ENCODE results near the gene SLC25A12.
"Not testable (repeated sequence)": the region's sequence is repeated elsewhere in the genome, so short reads cannot be mapped to it uniquely, and the experiment has no call there.

Gene SLC25A12

DNA sequence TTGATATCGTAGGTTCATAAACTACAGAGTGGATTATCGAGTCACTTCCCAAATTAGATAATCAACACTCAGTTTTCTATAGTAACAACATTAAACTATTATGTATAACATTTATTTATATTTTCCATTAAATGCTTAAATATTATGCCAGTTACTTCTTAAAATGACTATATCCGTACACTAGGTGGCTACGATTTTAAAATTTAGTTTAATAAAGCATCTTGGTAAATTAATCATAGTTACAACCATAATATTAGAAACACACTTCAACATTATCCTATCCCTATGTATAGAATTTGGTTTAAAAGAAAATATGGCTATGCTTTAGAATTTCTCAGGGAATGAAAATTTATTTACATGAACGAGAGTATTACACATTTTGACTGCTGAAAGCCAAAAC lies 80.3 kb downstream of the SLC25A12 start:
- H3K36me3 ChIP-seq (ENCODE audit: control insufficient read depth, insufficient read depth, low read length): no peaks in the 10 kb centered on the region
- no peaks in the 10 kb centered on the region for H3K9me3 ChIP-seq (ENCODE audit: control insufficient read depth, low read length)
- no peaks in the 10 kb centered on the region for H3K27me3 ChIP-seq (ENCODE audit: control insufficient read depth, insufficient read depth, low read length)
- H3K4me3 ChIP-seq (ENCODE audit: low read length): no peak overlapping the region
- H3K4me1 ChIP-seq (ENCODE audit: control insufficient read depth, insufficient read depth, low read length): no peaks in the 10 kb centered on the region
- no peak overlapping the region for H3K9ac ChIP-seq (ENCODE audit: low read length)

- Histone ChIP-seq H3K9me3 (ENCODE audit: control insufficient read depth, low read length) (no peaks in the 10 kb centered on the region), H3K36me3 (ENCODE audit: control insufficient read depth, insufficient read depth, low read length) (no peaks in the 10 kb centered on the region), H3K27me3 (ENCODE audit: control insufficient read depth, insufficient read depth, low read length) (no peaks in the 10 kb centered on the region), H3K9ac (ENCODE audit: low read length) (no peak overlapping the region), H3K4me3 (ENCODE audit: low read length) (no peak overlapping the region), H3K4me1 (ENCODE audit: control insufficient read depth, insufficient read depth, low read length) (no peaks in the 10 kb centered on the region)
These were observed 80.9 kb downstream of the SLC25A12 start for GRCh38 chr2:171813126-171813525.

- Histone ChIP-seq H3K4me3 (ENCODE audit: low read length) (no peak overlapping the region), H3K36me3 (ENCODE audit: control insufficient read depth, insufficient read depth, low read length) (no peaks in the 10 kb centered on the region), H3K9me3 (ENCODE audit: control insufficient read depth, low read length) (no peaks in the 10 kb centered on the region), H3K9ac (ENCODE audit: low read length) (no peak overlapping the region), H3K4me1 (ENCODE audit: control insufficient read depth, insufficient read depth, low read length) (no peaks in the 10 kb centered on the region), H3K27me3 (ENCODE audit: control insufficient read depth, insufficient read depth, low read length) (no peaks in the 10 kb centered on the region)
These were observed 82.8 kb downstream of the SLC25A12 start for GRCh38 chr2:171811245-171811628.

DNA sequence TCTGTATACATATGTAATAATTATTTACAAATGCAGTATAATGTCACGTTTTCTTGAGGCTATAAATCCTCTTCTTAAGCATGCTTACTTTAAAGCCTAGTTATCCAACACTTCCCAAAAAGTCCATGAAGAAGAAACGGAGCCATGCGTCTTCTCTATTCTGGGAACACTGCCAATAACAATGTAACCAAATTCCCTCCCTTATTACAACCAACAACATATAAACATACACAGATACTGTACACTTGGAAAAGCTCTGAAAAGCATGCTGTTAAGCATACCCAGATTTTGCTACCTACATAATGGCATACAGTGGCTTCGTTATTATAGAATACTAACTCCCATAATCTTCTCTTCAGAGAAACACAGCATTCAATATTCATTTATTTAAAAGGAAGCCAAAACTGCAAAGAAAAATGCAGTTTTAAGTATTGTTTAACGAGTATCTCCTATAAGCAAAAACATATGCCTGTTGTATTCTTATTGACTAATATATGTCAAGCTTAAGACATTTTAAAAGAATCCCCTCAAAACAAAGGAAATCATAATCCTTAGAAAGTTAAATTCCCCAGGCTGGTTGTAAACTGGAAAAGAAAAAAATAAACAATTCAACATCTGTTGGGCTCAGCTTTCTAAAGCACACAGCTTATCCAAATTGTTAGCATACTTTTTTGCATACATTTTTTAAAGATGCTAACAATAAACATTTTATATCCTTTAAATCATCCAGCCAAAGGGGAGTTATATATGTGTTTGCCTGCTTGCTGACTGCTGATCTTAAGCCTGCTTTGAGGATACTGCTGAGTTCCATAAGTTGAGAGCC lies 83.4 kb downstream of the SLC25A12 start:
- no peaks in the 10 kb centered on the region for H3K9me3 ChIP-seq (ENCODE audit: control insufficient read depth, low read length)
- H3K9ac ChIP-seq (ENCODE audit: low read length): no peak overlapping the region
- no peaks in the 10 kb centered on the region for H3K36me3 ChIP-seq (ENCODE audit: control insufficient read depth, insufficient read depth, low read length)
- no peaks in the 10 kb centered on the region for H3K4me1 ChIP-seq (ENCODE audit: control insufficient read depth, insufficient read depth, low read length)
- H3K27me3 ChIP-seq (ENCODE audit: control insufficient read depth, insufficient read depth, low read length): no peaks in the 10 kb centered on the region
- no peak overlapping the region for H3K4me3 ChIP-seq (ENCODE audit: low read length)

- H3K4me1 ChIP-seq (ENCODE audit: control insufficient read depth, insufficient read depth, low read length); H3K36me3 ChIP-seq (ENCODE audit: control insufficient read depth, insufficient read depth, low read length); H3K4me3 ChIP-seq (ENCODE audit: low read length); H3K9ac ChIP-seq (ENCODE audit: low read length); H3K9me3 ChIP-seq (ENCODE audit: control insufficient read depth, low read length); H3K27me3 ChIP-seq (ENCODE audit: control insufficient read depth, insufficient read depth, low read length): not testable (repeated sequence)
These were observed 85.2 kb downstream of the SLC25A12 start for GRCh38 chr2:171808885-171809284.

- Histone ChIP-seq H3K9ac (ENCODE audit: low read length) (no peak overlapping the region), H3K4me1 (ENCODE audit: control insufficient read depth, insufficient read depth, low read length) (no peaks in the 10 kb centered on the region), H3K36me3 (ENCODE audit: control insufficient read depth, insufficient read depth, low read length) (no peaks in the 10 kb centered on the region), H3K27me3 (ENCODE audit: control insufficient read depth, insufficient read depth, low read length) (no peaks in the 10 kb centered on the region), H3K9me3 (ENCODE audit: control insufficient read depth, low read length) (no peaks in the 10 kb centered on the region), H3K4me3 (ENCODE audit: low read length) (no peak overlapping the region)
These were observed 86.1 kb downstream of the SLC25A12 start for GRCh38 chr2:171807831-171808393.

DNA sequence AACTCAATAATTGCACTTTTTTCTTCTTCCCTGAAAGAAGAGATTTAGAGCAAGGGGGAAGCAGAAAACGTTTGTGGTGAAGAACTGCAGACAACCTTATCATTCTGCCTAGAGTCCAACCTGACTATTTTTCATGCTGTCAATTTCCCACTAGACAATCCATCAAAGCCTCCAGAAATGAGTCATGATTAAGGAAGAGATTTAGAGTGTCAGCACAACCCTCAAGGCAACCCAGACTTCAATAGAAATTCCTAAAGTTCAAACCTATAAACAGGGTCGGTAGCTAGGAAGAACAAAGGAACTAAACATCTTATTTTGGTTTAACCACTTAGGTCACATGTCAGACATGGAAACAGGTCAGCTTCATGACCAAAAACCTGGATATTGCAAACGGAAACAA lies 86.9 kb downstream of the SLC25A12 start:
- Histone ChIP-seq H3K36me3 (ENCODE audit: control insufficient read depth, insufficient read depth, low read length) (no peaks in the 10 kb centered on the region), H3K9ac (ENCODE audit: low read length) (no peak overlapping the region), H3K9me3 (ENCODE audit: control insufficient read depth, low read length) (no peaks in the 10 kb centered on the region), H3K4me1 (ENCODE audit: control insufficient read depth, insufficient read depth, low read length) (no peaks in the 10 kb centered on the region), H3K4me3 (ENCODE audit: low read length) (no peak overlapping the region), H3K27me3 (ENCODE audit: control insufficient read depth, insufficient read depth, low read length) (no peaks in the 10 kb centered on the region)

GRCh38 chr2:171804456-171804855 lies 89.6 kb downstream of the SLC25A12 start:
- no peak overlapping the region for H3K4me3 ChIP-seq (ENCODE audit: low read length)
- H3K36me3 ChIP-seq (ENCODE audit: control insufficient read depth, insufficient read depth, low read length): no peaks in the 10 kb centered on the region
- H3K9ac ChIP-seq (ENCODE audit: low read length): no peak overlapping the region
- H3K27me3 ChIP-seq (ENCODE audit: control insufficient read depth, insufficient read depth, low read length): no peaks in the 10 kb centered on the region
- no peaks in the 10 kb centered on the region for H3K9me3 ChIP-seq (ENCODE audit: control insufficient read depth, low read length)
- H3K4me1 ChIP-seq (ENCODE audit: control insufficient read depth, insufficient read depth, low read length): no peaks in the 10 kb centered on the region

GRCh38 chr2:171803757-171804156 lies 90.3 kb downstream of the SLC25A12 start:
- no peaks in the 10 kb centered on the region for H3K27me3 ChIP-seq (ENCODE audit: control insufficient read depth, insufficient read depth, low read length)
- H3K9ac ChIP-seq (ENCODE audit: low read length): no peak overlapping the region
- no peak overlapping the region for H3K4me3 ChIP-seq (ENCODE audit: low read length)
- H3K36me3 ChIP-seq (ENCODE audit: control insufficient read depth, insufficient read depth, low read length): no peaks in the 10 kb centered on the region
- no peaks in the 10 kb centered on the region for H3K9me3 ChIP-seq (ENCODE audit: control insufficient read depth, low read length)
- H3K4me1 ChIP-seq (ENCODE audit: control insufficient read depth, insufficient read depth, low read length): no peaks in the 10 kb centered on the region

DNA sequence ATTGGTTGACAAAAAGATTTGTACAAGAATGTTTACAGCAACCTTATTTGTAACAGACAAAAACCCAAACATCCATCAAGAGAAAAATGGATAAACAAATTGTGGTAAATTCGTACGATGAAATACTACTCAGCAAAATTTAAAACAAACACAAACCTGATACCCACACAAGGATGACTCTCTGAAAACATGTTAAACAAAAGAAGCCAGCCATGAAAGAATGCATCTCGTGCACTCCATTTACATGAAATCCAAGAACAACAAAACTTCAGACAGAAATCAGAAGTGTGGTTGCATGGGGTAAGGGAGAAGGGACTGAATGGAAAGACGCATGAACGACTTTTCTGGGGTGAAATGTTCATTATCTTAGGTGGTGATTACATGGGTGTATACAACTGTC lies 93.4 kb downstream of the SLC25A12 start:
- Histone ChIP-seq H3K4me1 (ENCODE audit: control insufficient read depth, insufficient read depth, low read length) (no peaks in the 10 kb centered on the region), H3K36me3 (ENCODE audit: control insufficient read depth, insufficient read depth, low read length) (no peaks in the 10 kb centered on the region), H3K27me3 (ENCODE audit: control insufficient read depth, insufficient read depth, low read length) (no peaks in the 10 kb centered on the region), H3K9ac (ENCODE audit: low read length) (no peak overlapping the region), H3K9me3 (ENCODE audit: control insufficient read depth, low read length) (no peaks in the 10 kb centered on the region), H3K4me3 (ENCODE audit: low read length) (no peak overlapping the region)

GRCh38 chr2:171798156-171798820 lies 95.8 kb downstream of the SLC25A12 start:
- Histone ChIP-seq H3K36me3 (ENCODE audit: control insufficient read depth, insufficient read depth, low read length) (no peaks in the 10 kb centered on the region), H3K27me3 (ENCODE audit: control insufficient read depth, insufficient read depth, low read length) (no peaks in the 10 kb centered on the region), H3K4me1 (ENCODE audit: control insufficient read depth, insufficient read depth, low read length) (no peaks in the 10 kb centered on the region), H3K9ac (ENCODE audit: low read length) (no peak overlapping the region), H3K9me3 (ENCODE audit: control insufficient read depth, low read length) (no peaks in the 10 kb centered on the region), H3K4me3 (ENCODE audit: low read length) (no peak overlapping the region)

- no peaks in the 10 kb centered on the region for H3K36me3 ChIP-seq (ENCODE audit: control insufficient read depth, insufficient read depth, low read length)
- H3K9me3 ChIP-seq (ENCODE audit: control insufficient read depth, low read length): no peaks in the 10 kb centered on the region
These were observed 99.1 kb downstream of the SLC25A12 start for GRCh38 chr2:171794918-171795317.

More at GRCh38 chr2:171794918-171795317, 99.1 kb downstream of the SLC25A12 start:
- no peaks in the 10 kb centered on the region for H3K27me3 ChIP-seq (ENCODE audit: control insufficient read depth, insufficient read depth, low read length)
- H3K9ac ChIP-seq (ENCODE audit: low read length): no peak overlapping the region
- no peak overlapping the region for H3K4me3 ChIP-seq (ENCODE audit: low read length)
- H3K4me1 ChIP-seq (ENCODE audit: control insufficient read depth, insufficient read depth, low read length): no peaks in the 10 kb centered on the region
